Measurements from ENCODE around the gene HCN4.

GRCh38 chr15:73389971-73390544, 21.3 kb upstream of the HCN4 start:
- TF ChIP-seq CTCF (IDR thresholded peaks at IDR 0.05) (no peak), POLR2AphosphoS5 (IDR thresholded peaks at IDR 0.05) (no peak), POLR2A (IDR thresholded peaks at IDR 0.05; ENCODE audit: low read depth) (no peak)

Measured in esophagus muscularis mucosa (tissue), 3 donors.